HG03060 (cell line): ENCODE measurements around the gene TMOD2.
"Not testable (repeated sequence)": the region's sequence is repeated elsewhere in the genome, so short reads cannot be mapped to it uniquely, and the experiment has no call there.

Experiments used
- ATAC-seq: cut with Tn5 transposase; IDR thresholded peaks from one replicate; pipeline ENCODE4 v1.9.1; 2021; ENCODE audit warnings: low read depth, moderate number of reproducible peaks; ENCODE audit not compliant: unreplicated experiment

TMOD2 gene

DNA sequence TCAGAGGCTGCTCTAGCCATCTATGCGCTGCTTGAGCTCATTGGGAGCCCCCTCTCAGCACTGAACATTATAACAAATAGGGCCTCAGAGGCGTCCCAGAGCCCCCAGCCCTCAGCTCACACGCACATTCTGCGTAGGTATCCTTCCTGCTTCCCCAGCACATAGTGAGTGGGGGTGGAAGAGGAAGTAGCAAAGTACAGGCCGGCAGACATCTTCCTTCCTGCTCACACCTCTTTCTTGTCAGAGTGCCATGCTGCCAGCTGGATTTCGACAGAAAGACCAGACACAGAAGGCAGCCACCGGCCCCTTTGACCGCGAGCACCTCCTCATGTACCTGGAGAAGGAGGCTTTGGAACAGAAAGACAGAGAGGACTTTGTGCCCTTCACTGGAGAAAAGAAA is 16.6 kb downstream of the TMOD2 start:
- ATAC-seq = no peak

DNA sequence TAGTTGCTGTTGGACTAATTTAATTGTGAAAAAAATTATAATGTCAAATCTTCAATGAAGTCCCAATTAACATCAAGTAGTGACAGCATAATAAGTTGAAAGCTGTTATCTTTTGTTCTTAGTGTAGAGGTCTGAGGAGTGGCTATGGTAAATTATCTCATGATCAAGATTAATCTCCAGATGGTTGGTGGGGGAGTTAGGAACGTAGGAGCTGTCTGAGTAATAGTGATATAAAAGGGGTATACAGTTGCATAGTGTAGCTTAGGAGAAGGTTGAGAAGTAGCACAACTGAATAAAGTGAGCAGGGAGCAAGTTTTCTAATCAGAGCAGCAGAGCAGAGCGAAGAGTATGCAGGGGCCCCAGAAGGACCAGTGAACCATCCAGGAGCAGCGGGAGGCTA is 19.5 kb downstream of the TMOD2 start:
- no peak for ATAC-seq

DNA sequence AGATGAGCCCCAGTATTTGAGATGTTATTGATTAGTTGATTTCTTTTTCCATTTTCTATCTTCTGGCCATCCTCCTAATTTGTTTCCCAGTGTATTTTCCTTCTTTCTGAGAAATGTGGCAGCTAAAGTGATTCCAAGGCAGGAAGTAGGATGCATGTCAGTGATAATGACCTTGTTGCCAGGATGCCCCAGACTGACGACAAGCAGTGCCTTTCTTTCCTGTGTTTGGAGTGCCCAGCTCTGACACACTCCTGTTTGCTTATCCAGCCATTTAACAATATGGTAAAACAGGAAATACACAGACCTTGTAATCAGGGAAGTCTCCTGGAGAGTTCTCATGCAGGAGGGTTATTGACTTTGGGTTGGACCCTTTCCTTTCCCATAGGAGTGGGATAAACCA is 20.4 kb downstream of the TMOD2 start:
- no peak for ATAC-seq

DNA sequence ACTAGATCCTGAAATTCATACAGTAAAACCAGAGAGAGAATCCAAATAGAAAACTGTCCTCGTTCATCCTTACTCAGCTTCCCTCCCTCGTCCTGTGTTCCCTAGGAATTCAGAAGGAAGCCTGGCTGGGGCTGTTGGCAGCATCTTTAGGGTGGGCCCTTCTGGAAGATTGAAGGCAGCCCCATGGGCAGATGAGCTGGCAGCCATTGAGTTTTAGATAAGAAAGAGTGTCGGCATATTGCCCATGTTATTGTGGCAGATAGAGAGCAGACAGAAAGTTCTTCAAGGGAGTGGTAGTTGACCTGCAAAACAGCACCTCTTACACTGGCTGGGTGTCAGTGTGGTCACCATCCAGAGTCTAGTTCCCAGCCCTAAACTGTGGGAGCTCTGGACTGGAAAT is 23.5 kb downstream of the TMOD2 start:
- ATAC-seq = no peak

DNA sequence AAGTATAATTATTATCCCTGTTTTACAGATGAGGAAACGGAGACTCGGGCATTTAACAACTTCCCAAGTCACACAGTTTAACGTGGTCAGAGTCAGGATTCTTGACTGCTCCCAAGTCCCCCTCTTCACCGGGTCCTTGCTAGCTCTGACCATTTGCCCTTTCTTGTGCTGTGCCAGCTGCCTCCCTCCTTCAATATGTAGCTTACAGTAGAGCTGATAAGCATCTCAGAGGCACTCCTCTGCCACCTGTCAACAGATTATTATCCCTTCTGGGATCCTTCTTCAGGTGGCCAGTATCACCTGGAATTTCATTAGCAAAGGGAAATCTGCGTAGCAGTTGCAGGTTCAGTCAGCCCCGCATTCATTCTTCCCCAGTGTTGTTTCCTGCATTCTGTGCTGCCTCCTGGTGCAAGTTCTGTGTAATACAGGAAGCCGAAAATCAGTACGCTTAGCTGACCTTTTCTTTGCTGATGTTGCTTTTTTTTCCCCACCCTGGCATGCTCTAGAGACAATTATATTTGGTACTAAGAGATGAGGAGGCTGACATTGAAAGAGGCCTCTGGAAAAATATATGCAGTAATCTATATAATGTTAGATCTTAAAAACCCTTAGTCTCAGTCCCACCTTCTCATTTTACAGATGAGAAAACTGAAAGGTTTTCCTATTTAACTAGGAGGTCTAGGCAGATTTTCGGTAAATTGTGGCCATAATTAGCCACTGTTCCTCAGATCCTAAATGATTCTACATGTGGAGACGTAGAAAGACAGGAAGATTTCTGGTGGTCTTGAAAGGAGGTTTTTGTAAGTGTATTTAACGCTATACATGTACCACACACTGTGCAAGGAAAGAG is 24.8 kb downstream of the TMOD2 start:
- ATAC-seq = no peak

DNA sequence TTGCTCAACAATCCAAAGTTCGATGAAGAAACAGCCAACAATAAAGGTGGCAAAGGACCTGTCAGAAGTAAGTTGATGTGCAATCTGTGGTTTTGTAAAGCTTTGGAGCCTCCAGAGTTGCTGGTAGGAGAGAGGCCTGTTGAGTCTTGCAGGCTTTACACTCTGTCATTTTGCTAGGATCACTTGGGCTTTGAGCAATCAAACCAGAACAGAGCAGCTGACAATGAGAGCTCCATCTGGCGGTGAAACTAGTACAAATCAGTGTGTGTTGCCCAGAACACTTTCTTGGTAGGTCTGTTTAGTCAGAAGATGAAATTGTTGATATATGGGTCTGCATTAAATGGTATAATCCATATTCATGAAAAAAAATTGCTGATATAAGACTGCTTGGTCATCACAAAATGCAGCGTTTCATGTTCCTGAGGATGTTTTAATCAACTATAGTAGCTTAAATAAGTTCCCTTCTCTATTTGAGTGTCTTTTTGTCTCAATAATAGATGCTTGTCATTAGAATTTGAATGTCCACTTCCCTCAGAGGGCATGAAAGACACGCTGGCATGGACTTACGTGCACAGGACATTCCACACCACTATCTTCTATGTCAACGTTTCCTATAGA is 25.7 kb downstream of the TMOD2 start:
- no peak for ATAC-seq

DNA sequence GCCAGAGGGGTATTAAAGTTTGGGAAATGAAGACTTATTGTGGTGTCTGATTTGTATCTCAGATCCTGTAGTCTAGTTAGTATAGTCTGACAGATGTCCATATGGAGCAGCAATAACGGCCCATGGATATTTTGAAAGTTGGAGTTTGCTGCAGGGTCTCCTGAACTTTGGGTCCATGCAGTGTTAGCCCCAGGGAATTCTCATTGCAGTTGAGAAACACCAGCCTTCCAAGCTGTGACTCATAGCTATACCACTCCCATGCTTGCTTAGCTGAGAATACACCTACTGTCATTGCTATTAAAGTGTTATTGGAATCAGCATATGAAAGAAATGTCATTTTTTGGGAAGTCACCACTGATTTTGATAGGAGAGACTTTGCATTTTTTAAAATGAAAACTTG is 29.2 kb downstream of the TMOD2 start:
- no peak for ATAC-seq

DNA sequence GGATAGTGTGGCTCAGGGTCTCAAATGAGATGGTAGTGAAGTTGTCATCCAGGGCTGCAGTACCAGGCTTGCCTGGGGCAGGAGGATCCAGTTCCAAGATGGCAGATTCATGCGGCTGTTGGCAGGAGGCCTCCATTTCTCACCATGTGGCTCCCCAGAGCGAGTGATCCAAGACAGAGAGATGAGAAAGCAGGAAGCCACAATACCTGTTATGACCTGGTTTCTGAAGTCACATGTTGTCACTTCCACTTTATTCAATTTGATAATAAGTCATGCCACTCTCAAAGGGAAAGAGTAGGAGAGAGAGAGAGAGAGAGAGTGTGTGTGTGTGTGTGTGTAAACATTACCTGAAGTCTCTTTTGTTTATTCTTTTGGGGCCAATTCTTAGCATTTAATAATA is 30.1 kb downstream of the TMOD2 start:
- no peak for ATAC-seq

DNA sequence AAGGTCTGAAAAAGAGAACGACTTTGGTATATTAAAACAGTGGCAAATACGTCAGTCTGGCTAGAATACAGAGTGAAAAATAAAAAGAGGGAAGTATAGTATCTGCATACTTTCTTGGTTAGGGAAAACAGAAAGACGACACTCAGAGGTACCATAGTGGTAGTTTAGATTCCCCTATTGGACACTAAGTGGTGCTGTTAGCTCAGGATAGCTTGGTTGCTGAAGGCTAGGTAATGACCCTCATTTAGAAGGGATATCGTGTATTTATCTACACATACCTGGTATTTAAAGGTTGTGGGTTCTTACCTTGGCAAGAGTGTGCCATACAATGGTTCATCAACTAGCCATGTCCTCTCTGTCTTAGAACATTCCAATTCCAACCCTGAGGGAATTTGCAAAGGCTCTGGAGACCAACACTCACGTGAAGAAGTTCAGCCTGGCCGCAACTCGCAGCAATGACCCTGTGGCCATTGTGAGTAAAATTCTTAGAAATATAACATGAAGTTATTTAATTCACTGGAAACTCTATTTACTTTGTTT is 31.0 kb downstream of the TMOD2 start:
- ATAC-seq = no peak

DNA sequence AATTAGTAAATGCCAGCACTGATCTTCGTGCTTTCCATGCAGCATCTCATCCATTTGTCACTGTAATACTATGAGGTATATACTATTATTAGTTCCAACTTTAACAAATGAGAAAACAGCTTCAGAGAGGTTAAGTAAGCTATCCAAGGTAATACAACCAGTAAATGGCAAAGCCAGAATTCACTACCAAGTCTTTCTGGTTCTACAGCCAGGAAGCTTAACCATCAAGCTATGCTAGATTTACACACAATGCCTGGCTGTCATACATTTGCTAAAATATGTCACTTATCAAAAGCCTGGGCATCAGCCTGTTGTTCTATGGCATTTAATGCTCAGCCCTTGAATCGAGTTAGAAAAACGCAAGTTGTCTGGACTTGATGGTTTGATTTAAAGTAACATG is 32.6 kb downstream of the TMOD2 start:
- ATAC-seq = no peak

DNA sequence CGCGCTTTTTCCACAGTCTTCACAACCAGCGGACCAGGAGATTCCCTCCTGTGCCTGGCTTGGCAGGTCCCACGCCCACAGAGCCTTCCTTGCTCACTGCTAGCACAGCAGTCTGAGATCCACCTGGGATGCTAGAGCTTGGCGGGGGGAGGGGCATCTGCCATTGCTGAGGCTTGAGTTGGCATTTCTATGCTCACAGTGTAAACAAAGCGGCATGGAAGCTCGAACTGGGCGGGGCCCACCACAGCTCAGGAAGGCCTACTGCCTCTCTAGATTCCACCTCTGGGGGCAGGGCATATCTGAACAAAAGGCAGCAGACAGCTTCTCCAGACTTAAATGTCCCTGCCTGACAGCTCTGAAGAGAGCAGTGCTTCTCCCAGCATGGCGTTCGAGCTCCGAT is 35.7 kb downstream of the TMOD2 start:
- not testable (repeated sequence) for ATAC-seq

DNA sequence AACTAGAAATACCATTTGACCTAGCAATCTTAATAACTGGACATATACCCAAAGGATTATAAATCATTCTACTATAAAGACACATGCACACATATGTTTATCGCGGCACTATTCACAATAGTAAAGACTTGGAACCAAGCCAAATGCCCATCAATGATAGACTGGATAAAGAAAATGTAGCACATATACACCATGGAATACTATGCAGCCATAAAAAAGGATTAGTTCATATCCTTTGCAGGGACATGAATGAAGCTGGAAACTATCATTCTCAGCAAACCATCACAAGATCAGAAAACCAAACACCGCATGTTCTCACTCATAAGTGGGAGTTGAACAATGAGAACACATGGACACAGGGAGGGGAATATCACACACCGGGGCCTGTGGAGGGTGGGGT is 41.1 kb downstream of the TMOD2 start:
- not testable (repeated sequence) for ATAC-seq

DNA sequence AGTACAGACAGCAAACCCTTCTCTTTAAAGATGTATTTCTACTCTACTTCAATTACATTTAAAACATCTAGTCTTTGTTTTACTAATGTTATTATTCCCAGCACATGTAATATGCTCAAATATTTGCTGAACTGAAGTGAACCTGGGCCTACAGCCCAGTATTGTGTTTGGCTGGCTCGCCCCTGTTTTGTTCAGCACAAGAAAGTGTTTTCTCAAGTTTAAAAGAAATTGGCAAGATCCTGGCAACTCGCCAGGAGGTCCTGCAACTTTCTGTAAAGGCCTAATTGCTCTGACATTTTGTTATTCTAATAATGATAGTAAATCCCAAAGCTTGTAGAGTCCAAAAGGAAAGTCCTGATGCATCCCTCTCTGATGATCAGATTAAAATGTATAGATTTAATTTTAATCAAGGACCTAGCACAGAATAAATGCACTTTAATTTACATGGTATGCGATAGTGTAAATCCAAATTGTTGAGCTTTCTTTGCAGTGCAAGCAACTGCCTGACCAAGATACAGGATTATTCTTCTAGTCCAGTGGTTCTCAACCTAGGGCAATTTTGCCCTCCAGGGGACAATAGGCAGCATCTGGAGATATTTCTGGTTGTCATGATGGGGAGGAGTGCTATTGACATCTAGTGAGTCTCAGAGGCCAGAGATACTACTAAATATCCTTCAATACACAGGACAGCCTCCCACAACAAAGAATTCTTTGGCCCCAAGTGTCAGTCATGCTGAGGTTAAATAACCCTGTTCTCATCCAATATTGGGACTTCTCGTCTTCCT is 42.3 kb downstream of the TMOD2 start:
- ATAC-seq = no peak

DNA sequence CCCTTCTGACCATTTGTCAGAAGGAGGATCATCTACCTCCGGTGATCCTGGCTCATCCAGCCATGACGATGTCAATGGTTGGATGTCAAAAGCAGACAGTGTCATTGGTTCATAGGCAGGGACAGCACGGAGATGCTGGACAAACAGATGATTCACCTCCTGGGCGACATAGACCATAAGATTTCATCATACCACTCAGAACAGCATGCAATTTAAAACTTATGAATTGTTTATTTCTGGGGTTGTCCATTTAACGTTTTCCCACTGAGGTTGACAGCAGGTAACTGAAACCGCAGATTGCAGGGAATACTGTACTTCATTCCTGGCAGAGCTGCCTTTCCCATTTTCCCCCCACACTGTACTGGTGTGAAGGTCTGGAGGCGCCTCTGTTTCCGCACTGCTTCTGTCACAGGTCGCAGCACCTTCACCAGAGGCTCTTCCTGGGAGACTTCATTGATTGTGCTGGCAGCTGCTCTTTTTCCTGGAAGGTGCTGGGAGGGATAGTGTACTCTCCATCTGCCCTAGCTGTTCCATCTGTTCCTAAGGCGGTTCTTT is 45.5 kb downstream of the TMOD2 start:
- no peak for ATAC-seq

DNA sequence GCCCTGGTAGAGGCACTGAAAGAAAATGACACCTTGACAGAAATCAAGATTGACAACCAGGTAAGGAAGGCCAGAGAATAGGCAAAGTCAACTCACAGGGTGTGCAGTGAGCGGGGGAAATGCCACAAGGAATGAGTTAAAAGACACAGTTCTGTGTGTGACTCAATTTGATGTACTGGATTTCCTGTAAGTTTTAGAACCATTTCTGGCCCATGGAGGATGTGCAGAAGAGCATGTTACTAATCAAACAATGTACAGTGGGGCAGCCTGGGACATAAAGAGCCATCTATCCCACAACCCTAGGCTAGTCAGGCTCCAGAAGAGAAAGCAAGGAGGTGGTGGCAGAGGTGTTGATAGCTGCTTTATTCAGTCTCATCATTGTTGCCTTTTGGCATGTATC is 46.9 kb downstream of the TMOD2 start:
- ATAC-seq = no peak

DNA sequence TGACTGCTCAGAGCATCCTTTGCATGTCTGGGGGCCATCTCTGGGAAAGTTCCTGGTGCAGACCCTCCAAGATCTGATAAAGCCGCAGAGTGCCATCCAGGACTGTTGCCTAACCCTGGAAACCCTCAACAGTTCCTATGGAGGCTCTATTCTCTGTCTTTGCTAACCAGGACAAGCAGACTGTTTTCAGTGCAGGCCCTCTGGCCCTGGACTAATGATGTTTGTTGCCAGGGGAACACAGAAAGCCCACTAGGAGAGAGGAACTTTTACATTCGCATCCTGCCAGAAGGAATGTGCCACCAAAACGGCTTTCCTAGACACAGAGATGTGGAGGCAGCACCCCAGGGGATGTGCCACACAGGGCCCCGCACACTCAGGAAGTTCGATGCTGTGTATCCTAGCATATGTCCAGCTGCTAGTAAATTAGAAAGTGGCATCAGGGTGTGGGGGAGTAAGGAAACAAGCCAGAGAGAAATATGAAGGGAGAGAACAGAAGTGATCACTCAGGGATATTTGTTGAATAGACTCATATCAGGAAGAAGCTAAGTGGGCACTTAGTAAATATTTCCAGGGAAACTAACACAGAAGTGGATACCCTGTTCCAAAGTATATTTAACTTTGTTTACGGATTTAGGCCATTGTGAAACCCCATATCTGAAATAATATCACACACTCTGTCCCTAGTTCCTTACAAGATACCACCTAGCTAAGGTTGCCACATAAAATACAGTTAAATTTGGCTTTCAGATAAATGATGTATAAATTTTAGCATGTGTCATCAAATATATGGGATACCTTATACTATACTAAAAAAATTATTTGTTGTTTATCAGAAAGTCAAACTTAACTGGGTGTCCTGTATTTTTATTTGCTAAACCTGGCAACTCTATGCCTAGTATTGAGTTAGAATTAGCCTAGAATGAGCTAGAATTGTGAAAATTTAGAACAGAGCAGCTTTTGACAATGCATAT is 48.2 kb downstream of the TMOD2 start:
- no peak for ATAC-seq

DNA sequence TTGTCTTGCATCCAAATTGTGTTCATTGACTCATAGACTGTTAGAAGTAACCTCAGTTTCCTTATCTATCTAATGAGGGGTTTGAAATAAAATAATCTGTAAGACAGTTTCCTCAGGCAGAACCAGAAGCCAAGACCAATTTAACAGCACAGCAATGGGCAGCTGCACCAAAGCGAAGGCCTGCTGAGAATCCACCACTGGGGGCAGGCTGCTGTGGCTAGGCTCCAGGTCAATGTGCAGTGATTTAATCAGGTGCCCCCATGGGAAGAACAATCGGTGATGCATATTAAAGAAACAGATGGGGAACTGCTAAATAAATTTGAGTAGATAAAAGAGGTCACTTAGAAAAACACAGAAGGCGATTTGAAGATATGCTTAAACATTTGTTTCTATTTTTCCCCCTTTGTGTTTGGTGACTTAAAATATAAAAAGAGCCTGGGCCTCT is 50.0 kb downstream of the TMOD2 start:
- no peak for ATAC-seq

DNA sequence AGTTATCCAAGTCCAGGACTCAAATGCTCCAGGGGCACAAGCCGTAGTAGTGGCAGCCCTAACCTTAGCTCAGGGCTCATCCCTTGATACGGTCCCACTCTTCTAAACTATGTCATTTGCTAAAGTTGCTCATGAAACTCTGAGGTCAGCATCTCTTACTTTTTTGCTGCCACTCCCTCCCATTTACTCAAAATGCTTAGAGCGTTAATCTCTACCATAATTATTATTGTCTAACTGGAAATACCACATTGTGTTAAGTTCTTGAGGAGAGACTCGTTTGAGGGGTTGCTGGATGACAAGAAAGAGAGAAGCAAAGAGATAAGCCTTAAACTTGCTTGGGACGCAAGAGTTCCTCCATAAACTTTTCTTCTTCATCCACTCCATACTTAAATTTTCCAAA is 51.2 kb downstream of the TMOD2 start:
- ATAC-seq = no peak

DNA sequence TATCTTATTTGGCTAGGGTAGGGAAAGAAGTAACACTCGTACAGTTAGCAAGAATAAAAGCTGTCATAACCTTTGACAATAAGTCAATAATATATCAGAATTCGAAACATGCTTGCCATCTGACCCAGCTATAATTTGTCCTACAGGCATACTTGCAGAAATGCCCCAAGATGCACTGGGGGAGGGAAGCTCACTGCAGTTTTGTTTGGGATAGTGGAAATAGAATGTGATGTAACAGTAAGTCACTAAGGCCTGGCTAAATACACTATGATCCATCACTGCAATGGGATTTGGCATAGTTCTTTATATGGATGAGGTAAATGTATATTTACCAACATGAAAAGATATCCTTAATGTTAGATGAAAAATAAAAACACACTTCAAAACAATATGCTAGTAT is 52.6 kb downstream of the TMOD2 start:
- no peak for ATAC-seq

DNA sequence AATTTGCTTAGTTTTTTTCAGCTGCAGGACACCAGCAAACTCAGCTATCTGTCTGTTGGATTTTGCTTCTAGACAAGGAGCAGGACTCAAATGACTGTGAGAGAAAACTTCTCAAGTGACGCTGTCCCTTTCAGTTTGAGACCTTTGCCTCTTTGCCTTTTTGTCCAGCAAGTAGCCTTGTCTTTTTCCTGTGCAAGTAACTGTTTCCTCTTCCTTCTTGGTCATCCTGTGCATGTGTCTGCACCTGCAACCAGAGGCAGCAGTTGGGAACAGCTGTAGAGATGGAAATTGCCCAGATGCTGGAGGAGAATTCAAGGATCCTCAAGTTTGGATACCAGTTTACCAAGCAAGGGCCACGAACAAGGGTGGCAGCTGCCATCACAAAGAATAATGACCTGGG is 54.7 kb downstream of the TMOD2 start:
- ATAC-seq = no peak
